HL-60 (cell line): ENCODE results near the gene RALB.

Source experiments
- CTCF ChIP-seq: IDR thresholded peaks from one replicate; pipeline ENCODE4 v1.5.1; 2011; ENCODE audit warnings: low read length, control low read depth, inconsistent platforms; ENCODE audit not compliant: insufficient read depth
- POLR2AphosphoS5 ChIP-seq: IDR thresholded peaks from 2 replicates; pipeline ENCODE4 v1.6.1; 2012; ENCODE audit warnings: low read depth
- REST ChIP-seq: IDR thresholded peaks from 2 replicates; pipeline ENCODE4 v1.6.1; 2012; ENCODE audit warnings: low read depth; ENCODE audit not compliant: insufficient replicate concordance
- SPI1 ChIP-seq: IDR thresholded peaks from 2 replicates; pipeline ENCODE4 v1.6.1; 2012; ENCODE audit warnings: low read depth, mild to moderate bottlenecking, borderline replicate concordance

- TF ChIP-seq CTCF (no peak), REST (no peak), SPI1 (peak; percentile 32; the same call in 1 of the 2 replicates), POLR2AphosphoS5 (no peak)
Observed at GRCh38 chr2:120203251-120204021, 49.2 kb upstream of the RALB start.
